ENCODE data around the gene ISLR. TPM values are rescaled to one million over a fixed set of nuclear protein-coding genes. Genes with fewer than 3 reads are reported as not detected.

The ISLR gene
- total RNA-seq, 2 donors from 2014 or later = 0.12 TPM; not detected in 1

GRCh38 chr15:74209997-74210671 lies 36.6 kb downstream of the ISLR start:
- Mint-ChIP-seq H3K27me3 (ENCODE audit: low read depth) (peaks cover 19% of the 10 kb centered on the region), H3K27ac (no peak overlapping the region), H3K4me3 (no peak overlapping the region), H3K4me1 (ENCODE audit: low read depth) (no peaks in the 10 kb centered on the region), H3K9me3 (no peaks in the 10 kb centered on the region), H3K36me3 (ENCODE audit: insufficient read depth in 2 of 2) (no peaks in the 10 kb centered on the region)
- DNase-seq (no peak), ATAC-seq (replicated peaks in 1 of 2) (no peak)

- H3K4me3 Mint-ChIP-seq = no peak overlapping the region
- peaks cover 18% of the 10 kb centered on the region for H3K27me3 Mint-ChIP-seq (ENCODE audit: low read depth)
- H3K4me1 Mint-ChIP-seq (ENCODE audit: low read depth) = no peaks in the 10 kb centered on the region
- ATAC-seq (replicated peaks in 1 of 2) (no peak), DNase-seq (no peak)
- no peak overlapping the region for H3K27ac Mint-ChIP-seq
- no peaks in the 10 kb centered on the region for H3K9me3 Mint-ChIP-seq
- no peaks in the 10 kb centered on the region for H3K36me3 Mint-ChIP-seq (ENCODE audit: insufficient read depth in 2 of 2)
Observed at GRCh38 chr15:74210729-74211128, 37.2 kb downstream of the ISLR start.

- Mint-ChIP-seq H3K36me3 (ENCODE audit: insufficient read depth in 2 of 2) (no peaks in the 10 kb centered on the region), H3K9me3 (no peaks in the 10 kb centered on the region), H3K27ac (no peak overlapping the region), H3K4me3 (no peak overlapping the region), H3K27me3 (ENCODE audit: low read depth) (peaks cover 18% of the 10 kb centered on the region), H3K4me1 (ENCODE audit: low read depth) (no peaks in the 10 kb centered on the region)
- DNase-seq (no peak), ATAC-seq (replicated peaks in 1 of 2) (no peak)
Observed at GRCh38 chr15:74211656-74212055, 38.1 kb downstream of the ISLR start.

GRCh38 chr15:74212494-74212893 lies 39.0 kb downstream of the ISLR start:
- ATAC-seq (replicated peaks in 1 of 2) = no peak
- DNase-seq = no peak
- Mint-ChIP-seq H3K27ac (no peak overlapping the region), H3K9me3 (no peaks in the 10 kb centered on the region), H3K27me3 (ENCODE audit: low read depth) (peaks cover 14% of the 10 kb centered on the region), H3K4me3 (no peak overlapping the region), H3K4me1 (ENCODE audit: low read depth) (no peaks in the 10 kb centered on the region), H3K36me3 (ENCODE audit: insufficient read depth in 2 of 2) (no peaks in the 10 kb centered on the region)

- DNase-seq = no peak
Observed at GRCh38 chr15:74213858-74214284, 40.4 kb downstream of the ISLR start.

GRCh38 chr15:74214324-74215021 lies 41.0 kb downstream of the ISLR start:
- no peaks in the 10 kb centered on the region for H3K4me1 Mint-ChIP-seq (ENCODE audit: low read depth)
- H3K9me3 Mint-ChIP-seq = no peaks in the 10 kb centered on the region
- ATAC-seq (replicated peaks in 1 of 2) = no peak
- no peak for DNase-seq
- no peak overlapping the region for H3K27ac Mint-ChIP-seq
- H3K36me3 Mint-ChIP-seq (ENCODE audit: insufficient read depth in 2 of 2) = no peaks in the 10 kb centered on the region
- H3K4me3 Mint-ChIP-seq = no peak overlapping the region
- H3K27me3 Mint-ChIP-seq (ENCODE audit: low read depth) = peaks cover 3% of the 10 kb centered on the region

More at GRCh38 chr15:74213858-74214284, 40.4 kb downstream of the ISLR start:
- no peaks in the 10 kb centered on the region for H3K9me3 Mint-ChIP-seq
- no peaks in the 10 kb centered on the region for H3K36me3 Mint-ChIP-seq (ENCODE audit: insufficient read depth in 2 of 2)
- no peak overlapping the region for H3K27ac Mint-ChIP-seq
- ATAC-seq (replicated peaks in 1 of 2) = no peak
- peaks cover 4% of the 10 kb centered on the region for H3K27me3 Mint-ChIP-seq (ENCODE audit: low read depth)
- H3K4me1 Mint-ChIP-seq (ENCODE audit: low read depth) = no peaks in the 10 kb centered on the region
- H3K4me3 Mint-ChIP-seq = no peak overlapping the region

- Mint-ChIP-seq H3K27me3 (ENCODE audit: low read depth) (peaks cover 16% of the 10 kb centered on the region), H3K4me1 (ENCODE audit: low read depth) (no peaks in the 10 kb centered on the region), H3K27ac (no peak overlapping the region), H3K4me3 (no peak overlapping the region), H3K9me3 (no peaks in the 10 kb centered on the region), H3K36me3 (ENCODE audit: insufficient read depth in 2 of 2) (no peaks in the 10 kb centered on the region)
- no peak for DNase-seq
- no peak for ATAC-seq (replicated peaks in 1 of 2)
Observed at GRCh38 chr15:74215958-74216357, 42.4 kb downstream of the ISLR start.

GRCh38 chr15:74216949-74217348 lies 43.4 kb downstream of the ISLR start:
- no peak for DNase-seq
- Mint-ChIP-seq H3K4me3 (no peak overlapping the region), H3K27me3 (ENCODE audit: low read depth) (peaks cover 16% of the 10 kb centered on the region), H3K4me1 (ENCODE audit: low read depth) (no peaks in the 10 kb centered on the region), H3K36me3 (ENCODE audit: insufficient read depth in 2 of 2) (no peaks in the 10 kb centered on the region), H3K27ac (no peak overlapping the region), H3K9me3 (no peaks in the 10 kb centered on the region)
- ATAC-seq (replicated peaks in 1 of 2) = no peak

GRCh38 chr15:74217907-74218885 lies 44.7 kb downstream of the ISLR start:
- H3K4me3 Mint-ChIP-seq = no peak overlapping the region
- no peaks in the 10 kb centered on the region for H3K9me3 Mint-ChIP-seq
- peaks cover 21% of the 10 kb centered on the region for H3K27me3 Mint-ChIP-seq (ENCODE audit: low read depth)
- ATAC-seq (replicated peaks in 1 of 2) (no peak), DNase-seq (no peak)
- no peak overlapping the region for H3K27ac Mint-ChIP-seq
- no peaks in the 10 kb centered on the region for H3K36me3 Mint-ChIP-seq (ENCODE audit: insufficient read depth in 2 of 2)
- H3K4me1 Mint-ChIP-seq (ENCODE audit: low read depth) = no peaks in the 10 kb centered on the region

GRCh38 chr15:74220475-74221248 lies 47.2 kb downstream of the ISLR start:
- DNase-seq (no peak), ATAC-seq (replicated peaks in 1 of 2) (no peak)
- Mint-ChIP-seq H3K36me3 (ENCODE audit: insufficient read depth in 2 of 2) (no peaks in the 10 kb centered on the region), H3K4me1 (ENCODE audit: low read depth) (no peaks in the 10 kb centered on the region), H3K9me3 (no peaks in the 10 kb centered on the region), H3K27me3 (ENCODE audit: low read depth) (peaks cover 36% of the 10 kb centered on the region), H3K27ac (no peak overlapping the region), H3K4me3 (no peak overlapping the region)

- no peaks in the 10 kb centered on the region for H3K4me1 Mint-ChIP-seq (ENCODE audit: low read depth)
- no peak for DNase-seq
- H3K4me3 Mint-ChIP-seq = no peak overlapping the region
- H3K9me3 Mint-ChIP-seq = no peaks in the 10 kb centered on the region
- ATAC-seq (replicated peaks in 1 of 2) = no peak
- H3K27me3 Mint-ChIP-seq (ENCODE audit: low read depth) = peaks cover 36% of the 10 kb centered on the region
- H3K36me3 Mint-ChIP-seq (ENCODE audit: insufficient read depth in 2 of 2) = no peaks in the 10 kb centered on the region
- no peak overlapping the region for H3K27ac Mint-ChIP-seq
Observed at GRCh38 chr15:74221399-74222239, 48.1 kb downstream of the ISLR start.

Measured in activated T-cell treated with anti-CD3 and anti-CD28 coated beads, Interleukin-2, amount 50 U/mL, for 72 hours (primary cell).